ENCODE measurements around the gene HPSE2. TPM values are rescaled to one million over a fixed set of nuclear protein-coding genes. Genes with fewer than 3 reads are reported as not detected.

HPSE2 gene
- total RNA-seq, 1 donor from 2014 or later, result not detected

DNA sequence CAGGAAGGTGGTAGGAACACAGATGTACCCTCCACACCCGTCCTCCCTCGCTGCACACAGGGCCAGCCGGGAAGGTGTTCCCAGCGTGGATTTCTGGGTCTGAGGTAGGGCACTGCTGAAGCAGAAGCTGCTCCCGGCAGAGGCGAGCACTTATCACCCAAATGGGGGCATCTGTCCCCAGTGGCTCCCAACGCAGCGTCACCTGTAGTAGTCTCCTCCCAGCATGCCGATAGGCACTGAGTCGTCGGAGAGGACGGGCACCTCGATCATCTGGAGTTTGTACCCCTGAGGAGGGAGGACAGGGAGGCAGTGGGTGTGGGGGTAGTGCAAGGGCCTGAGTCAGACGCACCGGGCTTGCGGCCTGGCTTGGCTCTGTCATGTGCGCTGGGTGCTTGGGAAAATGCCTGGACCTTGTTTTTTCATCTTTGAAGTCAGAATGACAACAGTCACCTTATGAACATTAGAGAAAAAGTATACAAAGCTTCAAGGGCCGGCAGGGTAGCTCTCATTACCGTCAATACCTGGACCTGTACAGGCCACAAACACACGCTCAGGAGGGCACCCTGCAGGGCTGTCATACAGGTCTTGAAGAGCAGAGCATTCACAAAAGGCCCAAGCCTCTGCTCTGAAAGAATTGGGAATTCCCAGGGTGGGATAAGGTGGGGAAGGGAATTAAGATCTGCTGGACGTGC is 817.5 kb downstream of the HPSE2 start:
- intact Hi-C loops (cut with micrococcal nuclease), result no loop called here
- DNase-seq (ENCODE audit: low spot score), result no peak
- Mint-ChIP-seq H3K36me3 (ENCODE audit: low read depth) (peaks cover 25% of the 10 kb centered on the region), H3K27me3 (ENCODE audit: low read depth) (no peaks in the 10 kb centered on the region), H3K27ac (no peak overlapping the region), H3K9me3 (no peaks in the 10 kb centered on the region), H3K4me3 (ENCODE audit: low read depth) (no peak overlapping the region), H3K4me1 (ENCODE audit: low read depth) (peaks cover 10% of the 10 kb centered on the region)

DNA sequence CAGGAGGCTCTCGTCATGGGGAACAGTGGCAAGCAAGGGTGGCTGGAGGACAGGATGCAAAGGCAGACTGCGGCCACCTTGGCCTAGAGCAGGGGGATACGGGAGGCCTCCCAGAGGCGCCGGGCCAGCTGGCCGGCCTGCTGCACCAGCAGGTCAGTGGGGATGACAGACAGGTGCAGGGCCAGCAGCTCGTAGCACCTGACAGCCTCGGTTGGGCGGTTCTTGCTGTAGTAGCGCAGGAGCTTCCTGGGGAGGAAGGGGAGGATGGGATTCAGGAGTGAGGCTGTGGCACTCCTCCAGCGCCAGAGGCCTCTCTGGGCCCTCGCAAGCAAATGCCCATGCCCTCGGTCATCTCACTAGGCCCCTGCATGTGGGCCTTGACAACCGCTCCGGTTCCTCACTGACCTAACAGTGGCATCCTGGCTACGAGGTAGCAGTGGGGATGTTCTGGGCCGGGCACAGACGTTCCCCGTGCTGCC is 818.1 kb downstream of the HPSE2 start:
- H3K9me3 Mint-ChIP-seq, result no peaks in the 10 kb centered on the region
- H3K27ac Mint-ChIP-seq, result no peak overlapping the region
- H3K4me1 Mint-ChIP-seq (ENCODE audit: low read depth), result peaks cover 10% of the 10 kb centered on the region
- H3K4me3 Mint-ChIP-seq (ENCODE audit: low read depth), result no peak overlapping the region
- intact Hi-C loops (cut with micrococcal nuclease), result no loop called here
- no peak for DNase-seq (ENCODE audit: low spot score)
- H3K27me3 Mint-ChIP-seq (ENCODE audit: low read depth), result no peaks in the 10 kb centered on the region
- H3K36me3 Mint-ChIP-seq (ENCODE audit: low read depth), result peaks cover 22% of the 10 kb centered on the region

DNA sequence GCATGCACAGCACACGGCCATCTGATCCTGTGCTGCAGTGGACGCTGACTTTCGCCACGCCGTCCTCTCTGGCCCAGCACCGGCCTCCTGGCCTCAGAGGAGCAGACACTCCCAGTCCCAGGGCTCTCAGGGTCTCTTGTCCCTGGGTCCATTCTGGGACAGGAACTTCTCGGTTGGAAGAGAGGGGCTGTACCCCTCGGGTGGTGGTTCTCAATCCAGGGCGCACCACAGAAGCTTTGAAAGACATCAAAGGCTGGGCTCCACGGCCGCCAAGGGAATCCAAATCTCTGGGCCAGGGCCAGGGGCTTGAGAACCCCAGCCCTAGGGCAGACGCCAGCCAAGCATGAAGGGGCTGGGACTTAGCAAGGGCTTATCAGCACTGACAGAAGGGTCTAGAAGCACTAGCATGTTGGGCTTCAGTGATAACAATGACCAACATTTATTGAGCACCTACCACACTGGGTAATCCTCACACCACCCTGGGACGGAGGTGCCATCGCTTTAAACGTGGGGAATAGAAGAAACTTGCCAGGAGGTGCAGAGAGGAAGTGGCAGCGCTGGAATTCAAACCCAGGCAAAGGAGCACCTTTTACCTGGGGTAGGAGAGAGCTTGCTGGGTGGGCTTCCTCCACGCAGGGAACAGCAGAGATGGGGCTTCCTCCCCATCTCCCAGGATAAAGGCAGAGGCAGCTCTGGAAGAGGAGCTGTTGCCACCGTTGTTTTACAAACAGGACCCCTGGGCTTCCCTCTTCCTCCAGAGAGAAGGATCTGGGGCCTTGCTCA is 818.9 kb downstream of the HPSE2 start:
- Mint-ChIP-seq H3K36me3 (ENCODE audit: low read depth) (peaks cover 21% of the 10 kb centered on the region), H3K27me3 (ENCODE audit: low read depth) (no peaks in the 10 kb centered on the region), H3K4me1 (ENCODE audit: low read depth) (peaks cover 10% of the 10 kb centered on the region), H3K9me3 (no peaks in the 10 kb centered on the region), H3K27ac (no peak overlapping the region), H3K4me3 (ENCODE audit: low read depth) (no peak overlapping the region)
- no peak for DNase-seq (ENCODE audit: low spot score)
- intact Hi-C loops (cut with micrococcal nuclease), result no loop called here

DNA sequence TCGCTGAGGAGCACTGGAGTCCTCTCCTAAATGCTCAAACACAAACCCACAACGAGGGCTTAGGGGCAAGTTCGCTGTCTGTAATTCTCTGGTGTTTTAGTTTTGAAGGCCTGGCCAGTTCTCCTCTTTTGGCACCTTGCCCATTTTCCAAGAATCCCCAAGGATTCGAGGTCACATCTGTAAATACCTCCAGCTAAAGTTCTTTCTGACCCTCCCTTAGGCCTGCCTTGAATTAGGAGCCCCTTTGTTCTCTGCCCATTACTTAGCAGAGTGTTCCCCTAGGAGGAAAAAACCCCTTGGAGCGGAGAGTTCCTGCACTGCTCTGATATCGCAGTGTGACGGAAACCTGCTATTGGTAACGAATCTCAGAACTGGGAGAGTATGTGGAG is 819.9 kb downstream of the HPSE2 start:
- DNase-seq (ENCODE audit: low spot score), result no peak
- intact Hi-C loops (cut with micrococcal nuclease), result no loop called here
- Mint-ChIP-seq H3K9me3 (no peaks in the 10 kb centered on the region), H3K36me3 (ENCODE audit: low read depth) (peaks cover 16% of the 10 kb centered on the region), H3K27me3 (ENCODE audit: low read depth) (no peaks in the 10 kb centered on the region), H3K4me3 (ENCODE audit: low read depth) (no peak overlapping the region), H3K4me1 (ENCODE audit: low read depth) (peaks cover 10% of the 10 kb centered on the region), H3K27ac (peak overlapping the region; percentile 28)

DNA sequence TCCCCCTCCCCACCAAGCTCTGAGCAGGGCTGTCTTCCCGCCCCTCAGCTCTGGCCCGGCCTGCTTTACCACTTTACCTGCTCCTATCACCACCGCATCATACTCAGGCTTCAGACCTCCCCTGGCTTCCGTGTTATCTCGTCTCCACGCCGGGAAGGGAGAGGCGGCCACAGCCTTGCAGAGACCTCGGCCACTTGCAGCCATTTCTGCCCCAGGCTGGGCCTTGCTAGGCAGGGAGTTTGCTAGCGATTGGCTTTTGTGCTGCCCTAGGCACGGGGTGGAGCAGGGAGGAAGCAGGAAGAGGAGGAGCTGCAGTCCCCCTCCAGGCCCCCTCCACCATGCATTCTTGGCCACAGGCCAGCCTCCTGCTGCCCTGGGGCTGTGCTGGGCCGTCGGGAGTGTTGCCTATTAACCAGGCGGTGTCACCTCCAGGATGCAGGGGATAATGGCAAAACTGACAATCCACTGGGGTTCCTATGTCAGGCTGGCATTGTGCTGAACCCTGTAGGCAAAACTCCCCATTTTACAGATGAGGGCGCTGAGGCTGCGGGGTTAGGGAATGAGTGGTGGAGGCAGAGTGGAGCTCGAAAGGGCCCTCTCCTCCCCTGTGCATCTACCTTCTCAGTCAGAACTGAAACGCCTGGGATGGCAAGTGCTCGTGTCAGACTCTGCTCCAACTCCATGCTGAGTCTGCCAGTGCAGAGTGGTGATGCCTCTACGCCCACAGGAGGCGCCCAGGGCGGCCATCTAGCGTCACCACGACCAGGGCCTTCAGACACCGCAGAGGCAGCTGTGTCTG is 820.5 kb downstream of the HPSE2 start, which contains the start of gene PYROXD2:
Gene PYROXD2, minus strand, starts transcription at position 251 of the 799 bp plus-strand sequence. Its CDS starts 47 bp downstream, at position 204.
- peaks cover 10% of the 10 kb centered on the region for H3K4me1 Mint-ChIP-seq (ENCODE audit: low read depth)
- intact Hi-C loops (cut with micrococcal nuclease), result no loop called here

DNA sequence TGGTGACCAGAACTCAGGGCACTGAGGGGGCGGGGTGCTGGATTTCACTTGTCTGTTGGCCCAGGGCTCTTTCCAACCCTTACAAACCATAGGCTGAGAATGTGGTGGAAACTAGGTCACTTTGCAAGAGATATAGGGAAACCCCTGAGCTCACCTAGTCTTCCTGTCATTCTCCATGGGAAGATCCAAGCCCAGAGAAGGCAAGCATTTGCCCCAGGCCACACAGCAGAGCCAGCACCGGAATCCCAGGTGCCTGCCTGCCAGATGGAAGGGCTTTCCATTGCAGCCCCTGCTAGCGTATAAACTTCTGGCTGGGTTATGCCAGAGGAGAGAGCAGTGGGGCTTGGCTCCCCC is 821.1 kb downstream of the HPSE2 start:
- H3K27ac Mint-ChIP-seq, result peak overlapping the region; percentile 79
- no peaks in the 10 kb centered on the region for H3K27me3 Mint-ChIP-seq (ENCODE audit: low read depth)
- no peaks in the 10 kb centered on the region for H3K9me3 Mint-ChIP-seq
- intact Hi-C loops (cut with micrococcal nuclease), result no loop called here
- DNase-seq (ENCODE audit: low spot score), result no peak
- peaks cover 9% of the 10 kb centered on the region for H3K36me3 Mint-ChIP-seq (ENCODE audit: low read depth)
- peak overlapping the region; percentile 82 for H3K4me3 Mint-ChIP-seq (ENCODE audit: low read depth)
- peaks cover 10% of the 10 kb centered on the region for H3K4me1 Mint-ChIP-seq (ENCODE audit: low read depth)

More for the DNA sequence above, 820.5 kb downstream of the HPSE2 start, which contains the start of gene PYROXD2:
- Mint-ChIP-seq H3K27ac (peak within 1 kb of the TSS; percentile 79), H3K27me3 (ENCODE audit: low read depth) (no peaks in the 10 kb centered on the region), H3K9me3 (no peaks in the 10 kb centered on the region), H3K4me3 (ENCODE audit: low read depth) (peak within 1 kb of the TSS; percentile 82), H3K36me3 (ENCODE audit: low read depth) (peaks cover 15% of the 10 kb centered on the region)
- DNase-seq (ENCODE audit: low spot score), result peak; percentile 39

DNA sequence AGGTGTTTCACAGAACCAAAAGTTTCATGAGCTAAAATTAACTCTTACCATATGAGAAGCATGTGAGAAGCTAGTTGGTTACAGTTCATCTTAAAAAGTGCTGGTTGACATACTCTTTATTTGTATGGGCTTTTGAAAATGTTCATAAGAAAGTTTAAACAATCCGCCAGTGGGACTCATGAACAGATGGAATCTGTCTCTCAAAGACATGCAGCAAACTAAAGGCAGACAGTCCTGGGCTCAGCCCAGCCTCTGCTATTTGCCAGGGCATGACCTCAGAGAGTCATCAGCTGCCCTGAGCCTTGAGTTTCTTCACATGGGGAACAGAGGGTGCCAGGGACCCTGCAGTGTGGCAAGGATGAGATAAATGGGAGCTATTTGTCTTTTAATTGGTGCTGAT is 823.9 kb downstream of the HPSE2 start:
- Mint-ChIP-seq H3K4me1 (ENCODE audit: low read depth) (peaks cover 10% of the 10 kb centered on the region), H3K4me3 (ENCODE audit: low read depth) (no peak overlapping the region), H3K27me3 (ENCODE audit: low read depth) (no peaks in the 10 kb centered on the region), H3K9me3 (no peaks in the 10 kb centered on the region), H3K27ac (no peak overlapping the region), H3K36me3 (ENCODE audit: low read depth) (peaks cover 3% of the 10 kb centered on the region)
- no peak for DNase-seq (ENCODE audit: low spot score)
- intact Hi-C loops (cut with micrococcal nuclease), result no loop called here

DNA sequence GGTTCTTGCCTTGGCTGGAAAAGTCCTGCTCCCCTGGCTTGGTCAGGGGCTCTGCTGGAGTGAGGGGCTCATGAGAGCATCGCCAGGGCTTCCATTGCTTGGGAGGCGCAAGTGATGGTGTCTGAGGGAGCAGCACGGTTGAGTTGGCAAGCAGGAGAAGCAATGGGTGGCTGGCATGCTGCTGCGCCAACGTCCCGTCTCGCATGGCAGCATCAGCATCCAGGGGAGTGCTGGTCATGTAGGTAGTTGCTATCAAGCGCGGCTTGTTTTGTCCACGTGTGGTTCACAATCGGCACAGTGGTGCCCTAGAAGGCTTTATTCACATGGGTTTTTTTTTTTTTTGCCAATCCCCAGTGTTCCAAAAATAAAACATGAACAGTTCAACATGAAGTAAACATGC is 824.5 kb downstream of the HPSE2 start:
- Mint-ChIP-seq H3K27ac (no peak overlapping the region), H3K4me1 (ENCODE audit: low read depth) (peaks cover 10% of the 10 kb centered on the region), H3K4me3 (ENCODE audit: low read depth) (no peak overlapping the region), H3K36me3 (ENCODE audit: low read depth) (peaks cover 3% of the 10 kb centered on the region), H3K27me3 (ENCODE audit: low read depth) (no peaks in the 10 kb centered on the region), H3K9me3 (no peaks in the 10 kb centered on the region)
- intact Hi-C loops (cut with micrococcal nuclease), result no loop called here
- no peak for DNase-seq (ENCODE audit: low spot score)

DNA sequence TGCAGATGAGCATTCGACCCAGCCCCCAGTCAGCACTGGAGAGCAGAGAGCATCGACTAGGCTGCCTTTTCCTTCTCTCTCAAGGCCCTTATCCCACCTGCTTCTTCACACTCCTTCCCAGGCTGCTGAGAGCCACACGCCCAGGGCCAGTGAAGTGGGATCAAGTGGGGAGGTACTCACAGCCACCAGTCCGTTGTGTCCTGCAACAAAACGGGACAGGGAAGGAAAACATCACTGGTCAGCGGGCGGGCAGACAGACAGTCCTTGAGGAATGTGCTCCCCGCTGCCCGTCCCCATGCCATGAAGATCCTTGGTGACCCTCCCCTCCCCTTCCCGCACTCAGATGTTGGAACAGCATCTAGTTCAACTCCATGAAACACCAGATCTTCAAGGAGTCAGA is 824.9 kb downstream of the HPSE2 start:
- H3K27ac Mint-ChIP-seq, result no peak overlapping the region
- peaks cover 3% of the 10 kb centered on the region for H3K36me3 Mint-ChIP-seq (ENCODE audit: low read depth)
- no peaks in the 10 kb centered on the region for H3K9me3 Mint-ChIP-seq
- no peak overlapping the region for H3K4me3 Mint-ChIP-seq (ENCODE audit: low read depth)
- no peak for DNase-seq (ENCODE audit: low spot score)
- intact Hi-C loops (cut with micrococcal nuclease), result no loop called here
- H3K27me3 Mint-ChIP-seq (ENCODE audit: low read depth), result no peaks in the 10 kb centered on the region
- H3K4me1 Mint-ChIP-seq (ENCODE audit: low read depth), result peaks cover 10% of the 10 kb centered on the region

DNA sequence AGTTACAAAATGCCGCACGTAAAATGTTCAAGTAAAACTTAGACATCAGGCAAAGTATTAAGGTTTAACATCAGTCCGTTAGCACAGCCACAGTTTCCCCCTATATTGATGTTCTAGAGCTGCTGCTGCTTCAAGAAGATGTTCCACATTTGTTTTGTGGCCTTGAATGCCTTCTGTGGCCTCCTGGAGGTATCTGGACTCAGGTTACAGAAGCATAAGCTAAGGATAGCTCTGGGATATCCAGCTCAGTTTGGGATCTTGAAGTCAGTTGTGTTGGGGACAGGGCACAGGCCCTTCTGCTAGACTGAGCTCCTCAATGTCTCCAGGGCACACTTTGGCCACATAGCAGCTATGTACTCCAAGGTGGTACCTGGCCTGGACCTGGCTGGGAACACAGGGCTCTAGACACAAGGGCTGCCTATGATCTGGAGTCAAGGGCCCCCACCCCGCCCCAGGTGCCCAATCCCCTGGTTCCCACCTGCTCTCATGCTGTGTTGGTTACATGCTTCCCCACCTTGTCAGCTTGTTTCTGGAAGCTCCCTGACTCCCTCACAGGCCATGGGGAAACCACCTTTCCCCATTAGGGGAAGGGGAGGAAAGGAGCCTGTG is 825.4 kb downstream of the HPSE2 start:
- Mint-ChIP-seq H3K4me3 (ENCODE audit: low read depth) (no peak overlapping the region), H3K9me3 (no peaks in the 10 kb centered on the region), H3K36me3 (ENCODE audit: low read depth) (peaks cover 3% of the 10 kb centered on the region), H3K27ac (no peak overlapping the region), H3K4me1 (ENCODE audit: low read depth) (peaks cover 9% of the 10 kb centered on the region), H3K27me3 (ENCODE audit: low read depth) (no peaks in the 10 kb centered on the region)
- intact Hi-C loops (cut with micrococcal nuclease), result no loop called here
- DNase-seq (ENCODE audit: low spot score), result no peak

DNA sequence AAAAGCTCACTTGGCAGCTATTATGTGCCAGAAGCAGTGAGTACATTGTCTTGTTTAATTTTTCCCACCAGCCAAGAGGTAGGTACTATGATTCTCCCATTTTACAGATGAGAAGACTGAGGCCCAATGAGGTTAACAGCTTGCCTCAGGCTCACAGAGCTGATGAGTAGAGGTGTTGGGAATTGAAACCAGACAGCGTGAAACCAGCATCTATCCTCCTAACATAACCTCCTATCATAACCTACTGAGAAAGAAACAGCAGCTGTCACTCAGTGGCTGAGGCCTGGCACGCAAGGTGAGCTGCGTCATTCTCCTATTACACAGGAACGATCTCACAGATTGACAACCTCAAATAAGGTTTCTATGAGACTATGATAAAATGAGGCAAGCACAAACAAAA is 826.9 kb downstream of the HPSE2 start:
- Mint-ChIP-seq H3K36me3 (ENCODE audit: low read depth) (no peaks in the 10 kb centered on the region), H3K4me1 (ENCODE audit: low read depth) (peaks cover 11% of the 10 kb centered on the region), H3K9me3 (no peaks in the 10 kb centered on the region), H3K4me3 (ENCODE audit: low read depth) (no peak overlapping the region), H3K27me3 (ENCODE audit: low read depth) (no peaks in the 10 kb centered on the region), H3K27ac (no peak overlapping the region)
- DNase-seq (ENCODE audit: low spot score), result no peak
- intact Hi-C loops (cut with micrococcal nuclease), result no loop called here

DNA sequence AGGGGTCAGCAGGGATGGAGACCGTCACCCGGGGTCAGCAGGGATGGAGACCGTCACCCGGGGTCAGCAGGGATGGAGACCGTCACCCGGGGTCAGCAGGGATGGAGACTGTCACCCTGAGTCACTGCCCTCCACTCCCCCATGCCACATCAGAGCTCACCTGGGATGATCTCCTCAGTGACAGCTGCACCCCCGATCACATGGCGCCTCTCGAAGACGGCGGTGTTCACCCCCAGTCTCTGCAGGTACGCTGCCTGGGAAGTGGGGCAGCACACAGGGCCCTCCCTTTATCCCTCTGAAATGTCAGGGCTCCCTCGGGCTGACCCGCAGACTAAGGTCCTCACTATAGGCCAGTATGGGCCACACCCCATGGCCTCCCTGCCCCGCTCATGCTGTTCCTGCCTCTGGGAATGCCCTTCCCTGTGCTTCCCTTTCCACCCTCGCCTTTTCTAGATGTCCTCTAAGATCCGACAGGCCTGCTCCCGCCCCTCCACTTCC is 827.9 kb downstream of the HPSE2 start:
- H3K4me3 Mint-ChIP-seq (ENCODE audit: low read depth), result no peak overlapping the region
- intact Hi-C loops (cut with micrococcal nuclease), result no loop called here
- peaks cover 17% of the 10 kb centered on the region for H3K4me1 Mint-ChIP-seq (ENCODE audit: low read depth)
- H3K36me3 Mint-ChIP-seq (ENCODE audit: low read depth), result no peaks in the 10 kb centered on the region
- no peaks in the 10 kb centered on the region for H3K27me3 Mint-ChIP-seq (ENCODE audit: low read depth)
- H3K9me3 Mint-ChIP-seq, result no peaks in the 10 kb centered on the region
- DNase-seq (ENCODE audit: low spot score), result no peak
- no peak overlapping the region for H3K27ac Mint-ChIP-seq

Data from activated T-helper 2 cell treated with anti-CD3 and anti-CD28 coated beads, Interferon-gamma antibody, Interleukin-2, Interleukin-4, amounts not matched to agents 10 μg/mL and 5 μg/mL and 100 μg/mL, durations not matched to agents 14 hours and 24 hours and 36 hours (primary cell).